ENCODE measurements around the gene CYP2F1.

The CYP2F1 gene

DNA sequence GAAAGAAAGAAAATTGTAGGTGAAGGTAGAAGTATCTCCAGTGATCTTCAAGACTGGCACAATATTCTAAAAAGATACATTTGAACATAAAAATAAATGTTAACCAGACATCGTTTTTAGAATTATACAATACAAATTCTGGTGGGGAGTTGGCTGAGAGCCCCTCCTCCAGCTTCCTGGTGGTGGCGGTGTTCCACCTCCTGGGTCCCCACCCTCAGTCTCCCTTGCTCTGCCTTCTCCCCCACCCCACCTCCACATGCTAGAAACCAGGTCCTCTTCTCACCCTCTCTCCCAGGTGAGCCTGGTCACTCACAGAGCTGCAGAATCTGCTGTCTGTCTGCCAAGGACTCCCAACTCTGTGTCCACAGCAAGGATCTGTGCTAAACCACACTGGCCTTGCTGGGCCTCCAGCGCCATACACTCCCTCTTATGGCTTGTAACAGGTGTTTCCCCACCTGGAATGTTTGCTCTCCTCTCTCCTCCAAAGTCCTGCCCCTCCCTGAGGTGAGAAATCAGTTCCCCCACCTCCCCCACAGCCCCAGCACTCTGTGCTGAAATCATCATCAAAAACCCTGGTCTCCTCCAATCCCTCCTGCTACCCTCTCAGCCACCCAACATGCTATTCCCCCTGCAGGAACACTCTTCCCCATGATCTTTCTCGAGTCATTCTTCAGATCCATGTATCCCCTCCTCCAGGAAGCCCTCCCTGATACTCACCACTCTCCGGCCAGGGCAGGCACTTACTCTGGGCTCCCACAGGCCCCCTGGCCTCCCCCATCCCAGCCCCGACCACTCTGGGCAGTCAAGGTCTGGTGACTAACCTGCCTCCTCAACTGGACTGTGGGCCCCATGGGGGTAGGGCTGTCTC is 58.3 kb downstream of the CYP2F1 start:
- no peak overlapping the region for H3K4me3 ChIP-seq
- TF ChIP-seq, protein P1, sequence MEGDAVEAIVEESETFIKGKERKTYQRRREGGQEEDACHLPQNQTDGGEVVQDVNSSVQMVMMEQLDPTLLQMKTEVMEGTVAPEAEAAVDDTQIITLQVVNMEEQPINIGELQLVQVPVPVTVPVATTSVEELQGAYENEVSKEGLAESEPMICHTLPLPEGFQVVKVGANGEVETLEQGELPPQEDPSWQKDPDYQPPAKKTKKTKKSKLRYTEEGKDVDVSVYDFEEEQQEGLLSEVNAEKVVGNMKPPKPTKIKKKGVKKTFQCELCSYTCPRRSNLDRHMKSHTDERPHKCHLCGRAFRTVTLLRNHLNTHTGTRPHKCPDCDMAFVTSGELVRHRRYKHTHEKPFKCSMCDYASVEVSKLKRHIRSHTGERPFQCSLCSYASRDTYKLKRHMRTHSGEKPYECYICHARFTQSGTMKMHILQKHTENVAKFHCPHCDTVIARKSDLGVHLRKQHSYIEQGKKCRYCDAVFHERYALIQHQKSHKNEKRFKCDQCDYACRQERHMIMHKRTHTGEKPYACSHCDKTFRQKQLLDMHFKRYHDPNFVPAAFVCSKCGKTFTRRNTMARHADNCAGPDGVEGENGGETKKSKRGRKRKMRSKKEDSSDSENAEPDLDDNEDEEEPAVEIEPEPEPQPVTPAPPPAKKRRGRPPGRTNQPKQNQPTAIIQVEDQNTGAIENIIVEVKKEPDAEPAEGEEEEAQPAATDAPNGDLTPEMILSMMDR (IDR thresholded peaks at IDR 0.05) = no peak
- no peak overlapping the region for H3K27ac ChIP-seq
- no peak for DNase-seq (ENCODE audit: low spot score)

DNA sequence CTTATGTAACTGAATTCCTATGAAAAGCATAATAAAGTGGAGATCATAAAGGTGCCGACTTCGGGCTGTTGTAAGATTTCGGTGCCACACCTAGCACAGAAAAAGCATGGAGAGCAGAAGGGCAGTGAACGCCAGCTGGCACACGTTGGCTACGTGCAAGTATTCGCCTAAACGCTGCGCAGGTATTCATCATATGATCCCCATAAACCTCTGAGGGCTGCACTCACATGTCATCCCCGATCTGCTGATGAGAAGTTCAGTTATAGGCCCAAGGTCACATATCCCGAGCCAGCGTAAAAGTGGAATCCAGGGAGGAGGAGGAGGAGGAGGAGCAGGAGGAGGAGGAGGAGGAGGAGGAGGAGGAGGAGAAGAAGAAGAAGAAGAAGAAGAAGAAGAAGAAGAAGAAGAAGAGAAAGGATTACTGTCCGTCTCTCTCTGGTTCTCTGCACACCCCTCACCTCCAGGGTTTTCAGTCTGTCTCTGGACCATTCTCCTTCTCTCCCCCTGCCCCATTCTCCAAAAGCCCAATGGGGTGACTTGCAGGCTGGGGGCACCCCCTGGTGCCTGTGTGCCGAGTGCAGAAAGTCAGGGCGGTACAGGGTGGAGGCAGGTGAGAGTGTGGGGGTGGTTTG is 60.2 kb downstream of the CYP2F1 start:
- TF ChIP-seq, protein P1 (IDR thresholded peaks at IDR 0.05) = no peak
- no peak for DNase-seq (ENCODE audit: low spot score)
- Histone ChIP-seq H3K4me3 (no peak overlapping the region), H3K27ac (no peak overlapping the region)

DNA sequence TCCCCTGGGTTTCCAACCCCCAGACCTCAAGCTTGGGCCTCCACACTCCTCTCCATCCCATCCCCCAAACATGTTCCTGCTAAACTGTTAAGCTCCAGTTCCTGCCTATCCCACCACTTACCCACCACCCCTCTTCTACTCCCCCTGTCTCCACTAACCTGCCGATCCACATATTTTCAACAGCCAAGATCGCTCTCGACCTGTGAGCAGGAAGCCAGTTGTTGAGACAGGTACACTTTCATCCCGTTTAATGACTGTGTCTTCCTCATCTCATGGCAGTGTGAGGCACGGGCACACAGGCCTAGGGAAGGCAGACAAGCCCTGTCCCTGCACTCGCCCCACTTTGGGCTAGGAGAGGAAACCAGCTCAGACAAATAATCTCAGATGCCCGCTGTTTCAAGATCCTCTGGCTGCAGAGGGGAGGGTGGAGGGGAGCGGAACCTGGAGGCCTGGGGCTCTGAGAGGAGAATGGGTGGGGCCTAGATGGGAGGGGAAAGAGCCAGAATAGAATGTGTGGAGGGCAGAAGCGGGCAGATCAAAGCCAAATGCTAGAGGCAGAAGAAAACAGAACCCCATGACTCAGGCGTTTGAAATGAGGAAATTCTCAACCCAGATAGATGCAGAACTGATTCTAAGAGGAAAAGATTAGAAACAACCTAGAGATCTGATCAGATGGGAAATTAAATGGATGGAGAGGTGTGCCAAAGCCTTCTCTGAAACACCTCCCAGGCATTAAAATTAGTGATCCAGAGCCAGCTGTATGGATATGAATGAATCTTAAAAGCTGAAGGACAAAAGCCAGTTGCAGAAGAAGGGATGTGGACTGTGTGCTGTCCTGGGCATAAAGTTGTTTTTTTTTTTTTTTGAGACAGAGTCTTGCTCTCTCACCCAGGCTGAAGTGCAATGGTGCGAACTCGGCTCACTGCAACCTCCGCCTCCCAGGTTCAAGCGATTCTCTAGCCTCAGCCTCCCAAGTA is 61.9 kb downstream of the CYP2F1 start:
- H3K27ac ChIP-seq = peak overlapping the region in 1 of 2 donors; percentile 41
- no peak overlapping the region for H3K4me3 ChIP-seq
- TF ChIP-seq, protein P1 (IDR thresholded peaks at IDR 0.05) = no peak
- DNase-seq (ENCODE audit: low spot score) = no peak
